T-helper 2 cell treated with Interferon-gamma antibody and Interleukin-4, amounts not matched to agents 5 μg/mL and 100 μg/mL, for 36 hours (primary cell): Measurements from ENCODE around the gene ITPR2.
"Not testable (repeated sequence)": the region's sequence is repeated elsewhere in the genome, so short reads cannot be mapped to it uniquely, and the experiment has no call there.

Experiments
- DNase-seq: peaks from one replicate; pipeline ENCODE4 v3.0.0; 2021; ENCODE audit warnings: low spot score
- H3K27ac Mint-ChIP-seq: one replicate; pipeline ENCODE4 v1.8.0; 2021; ENCODE audit warnings: mild to moderate bottlenecking, mixed read lengths
- H3K27me3 Mint-ChIP-seq: one replicate; pipeline ENCODE4 v1.8.0; 2021; ENCODE audit warnings: low read depth, mixed read lengths
- H3K36me3 Mint-ChIP-seq: one replicate; pipeline ENCODE4 v1.8.0; 2021; ENCODE audit warnings: low read depth, mixed read lengths
- H3K4me1 Mint-ChIP-seq: one replicate; pipeline ENCODE4 v1.8.0; 2021; ENCODE audit warnings: low read depth, mixed read lengths
- H3K4me3 Mint-ChIP-seq: one replicate; pipeline ENCODE4 v1.8.0; 2022; ENCODE audit warnings: mild to moderate bottlenecking, moderate library complexity, mixed read lengths
- H3K9me3 Mint-ChIP-seq: one replicate; pipeline ENCODE4 v1.8.0; 2021; ENCODE audit warnings: mixed read lengths

The ITPR2 gene

DNA sequence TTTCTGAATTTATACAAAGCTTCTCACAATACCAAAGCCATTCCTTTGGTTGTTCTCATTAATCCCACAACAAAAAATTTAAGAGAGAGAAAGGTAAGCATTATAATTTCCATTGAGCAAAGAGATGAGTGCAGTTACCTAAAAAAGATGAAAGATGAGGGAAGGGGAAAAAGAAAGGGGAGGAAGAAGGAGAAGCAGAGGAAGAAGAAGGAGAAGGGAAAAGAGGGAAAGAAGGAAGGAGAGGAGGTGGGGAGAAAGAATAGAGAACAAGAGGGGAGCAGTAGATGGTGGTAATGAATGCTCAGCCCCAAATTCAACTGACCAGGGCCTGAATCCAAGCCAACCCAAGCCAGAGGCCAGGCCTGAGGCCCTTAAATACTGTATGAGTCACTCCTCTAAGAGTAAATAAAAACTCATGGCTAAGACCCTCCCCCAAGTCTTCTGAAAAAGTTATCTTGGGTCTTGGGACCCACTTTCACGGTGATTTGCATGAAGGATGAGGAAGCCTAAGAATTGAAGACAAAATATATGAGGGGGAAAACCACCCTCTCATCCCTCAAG is 144.6 kb downstream of the ITPR2 start:
- no peak overlapping the region for H3K4me3 Mint-ChIP-seq
- no peak overlapping the region for H3K27ac Mint-ChIP-seq
- no peaks in the 10 kb centered on the region for H3K27me3 Mint-ChIP-seq
- no peaks in the 10 kb centered on the region for H3K9me3 Mint-ChIP-seq
- DNase-seq: no peak
- H3K4me1 Mint-ChIP-seq: no peaks in the 10 kb centered on the region
- H3K36me3 Mint-ChIP-seq: peaks cover 9% of the 10 kb centered on the region

DNA sequence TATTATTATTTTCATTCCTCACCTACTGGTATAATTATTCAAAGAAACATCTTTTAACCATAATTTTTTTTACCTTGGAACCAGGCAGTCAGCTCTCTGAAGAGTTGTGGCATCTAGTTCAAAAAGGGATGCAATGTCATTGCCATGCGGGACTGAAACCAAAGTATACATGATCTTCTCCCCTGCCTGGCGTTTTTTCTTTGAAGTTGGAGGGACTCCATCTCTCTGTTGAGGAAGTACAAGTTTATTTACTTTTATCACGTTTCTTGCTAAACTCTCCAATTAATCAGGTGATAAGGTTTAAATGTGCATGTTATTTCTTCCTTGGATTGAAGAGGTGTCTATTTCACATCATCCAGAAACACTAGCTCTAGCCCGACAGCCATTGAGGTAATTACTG is 146.6 kb downstream of the ITPR2 start:
- no peak overlapping the region for H3K27ac Mint-ChIP-seq
- DNase-seq: no peak
- peaks cover 12% of the 10 kb centered on the region for H3K36me3 Mint-ChIP-seq
- no peaks in the 10 kb centered on the region for H3K4me1 Mint-ChIP-seq
- H3K9me3 Mint-ChIP-seq: no peaks in the 10 kb centered on the region
- H3K4me3 Mint-ChIP-seq: no peak overlapping the region
- no peaks in the 10 kb centered on the region for H3K27me3 Mint-ChIP-seq

DNA sequence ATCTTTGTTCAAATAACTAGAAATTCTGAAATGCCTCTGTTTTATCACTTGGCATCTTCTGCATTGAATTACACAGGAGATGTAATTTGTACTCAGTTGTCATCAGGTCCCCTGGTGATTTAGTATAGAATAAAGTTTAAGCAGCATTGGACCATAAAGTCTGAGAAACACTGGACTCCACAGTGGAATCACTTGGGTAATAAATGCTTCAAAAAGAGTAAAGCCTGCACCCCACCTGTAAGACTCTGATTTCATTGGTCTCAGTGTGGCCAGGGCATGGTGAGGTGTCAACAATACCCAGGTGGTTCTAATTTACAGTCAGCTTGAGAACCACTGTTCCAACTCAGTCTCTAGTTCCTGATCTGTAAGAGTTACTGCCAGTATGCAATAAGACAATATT is 148.9 kb downstream of the ITPR2 start:
- DNase-seq: no peak
- peaks cover 16% of the 10 kb centered on the region for H3K36me3 Mint-ChIP-seq
- no peak overlapping the region for H3K27ac Mint-ChIP-seq
- H3K9me3 Mint-ChIP-seq: no peaks in the 10 kb centered on the region
- no peaks in the 10 kb centered on the region for H3K27me3 Mint-ChIP-seq
- H3K4me3 Mint-ChIP-seq: no peak overlapping the region
- H3K4me1 Mint-ChIP-seq: no peaks in the 10 kb centered on the region

DNA sequence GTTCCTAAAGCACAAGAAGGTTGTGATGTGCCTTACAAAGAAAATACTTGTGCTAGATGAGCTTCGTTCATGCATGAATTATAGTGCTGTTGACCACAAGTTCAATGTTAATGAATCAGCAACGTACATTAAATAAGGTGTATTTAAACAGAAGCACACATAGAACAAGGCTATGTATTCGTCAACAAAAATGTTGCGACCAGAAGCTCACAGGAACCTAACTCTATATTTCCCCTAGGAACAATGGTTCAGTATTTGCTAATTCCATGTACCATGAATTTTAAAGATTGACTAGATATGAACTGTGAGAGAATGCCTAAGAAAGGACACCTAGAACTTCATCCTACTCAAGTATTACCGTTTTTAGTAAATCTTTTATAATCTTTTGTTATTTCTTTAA is 149.6 kb downstream of the ITPR2 start:
- peaks cover 16% of the 10 kb centered on the region for H3K36me3 Mint-ChIP-seq
- DNase-seq: no peak

DNA sequence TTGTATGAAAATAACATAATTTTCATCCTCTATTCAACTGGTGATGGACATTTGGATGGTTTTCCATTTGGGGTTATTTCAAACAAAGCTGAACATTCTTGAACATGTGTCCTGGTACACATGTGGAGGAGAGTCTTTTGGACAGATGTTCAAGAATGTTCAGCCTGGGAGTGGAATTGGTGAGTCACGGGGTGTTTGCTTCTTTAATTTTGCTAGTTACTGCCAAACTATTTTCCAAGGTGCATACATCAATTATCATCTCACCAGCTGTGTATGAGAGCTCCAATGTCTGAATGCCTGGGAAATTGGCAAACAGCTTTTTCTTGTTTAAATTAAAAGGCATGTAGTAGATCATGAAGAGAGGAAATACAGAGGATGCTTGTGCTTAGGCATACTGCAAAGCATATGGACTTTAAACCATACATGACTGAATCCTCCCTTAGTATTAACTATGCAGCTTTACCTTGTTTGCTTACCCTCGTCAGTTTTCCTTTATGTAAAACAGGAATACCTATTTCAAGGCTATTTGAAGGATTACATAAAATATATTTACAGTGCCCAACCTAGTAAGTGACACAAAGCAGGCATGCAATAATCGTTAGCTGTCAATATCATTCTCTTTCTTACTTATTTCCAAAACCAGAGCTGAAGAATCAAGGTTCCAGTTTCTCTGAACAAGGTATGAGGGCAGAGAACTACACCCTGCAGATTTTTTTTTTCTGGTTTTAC is 152.1 kb downstream of the ITPR2 start:
- H3K27ac Mint-ChIP-seq: no peak overlapping the region
- no peaks in the 10 kb centered on the region for H3K27me3 Mint-ChIP-seq
- no peaks in the 10 kb centered on the region for H3K4me1 Mint-ChIP-seq
- no peaks in the 10 kb centered on the region for H3K9me3 Mint-ChIP-seq
- no peak for DNase-seq
- peaks cover 17% of the 10 kb centered on the region for H3K36me3 Mint-ChIP-seq
- no peak overlapping the region for H3K4me3 Mint-ChIP-seq

More for the DNA sequence above, 149.6 kb downstream of the ITPR2 start:
- no peaks in the 10 kb centered on the region for H3K4me1 Mint-ChIP-seq
- no peak overlapping the region for H3K4me3 Mint-ChIP-seq
- H3K27me3 Mint-ChIP-seq: no peaks in the 10 kb centered on the region
- H3K27ac Mint-ChIP-seq: no peak overlapping the region
- no peaks in the 10 kb centered on the region for H3K9me3 Mint-ChIP-seq

DNA sequence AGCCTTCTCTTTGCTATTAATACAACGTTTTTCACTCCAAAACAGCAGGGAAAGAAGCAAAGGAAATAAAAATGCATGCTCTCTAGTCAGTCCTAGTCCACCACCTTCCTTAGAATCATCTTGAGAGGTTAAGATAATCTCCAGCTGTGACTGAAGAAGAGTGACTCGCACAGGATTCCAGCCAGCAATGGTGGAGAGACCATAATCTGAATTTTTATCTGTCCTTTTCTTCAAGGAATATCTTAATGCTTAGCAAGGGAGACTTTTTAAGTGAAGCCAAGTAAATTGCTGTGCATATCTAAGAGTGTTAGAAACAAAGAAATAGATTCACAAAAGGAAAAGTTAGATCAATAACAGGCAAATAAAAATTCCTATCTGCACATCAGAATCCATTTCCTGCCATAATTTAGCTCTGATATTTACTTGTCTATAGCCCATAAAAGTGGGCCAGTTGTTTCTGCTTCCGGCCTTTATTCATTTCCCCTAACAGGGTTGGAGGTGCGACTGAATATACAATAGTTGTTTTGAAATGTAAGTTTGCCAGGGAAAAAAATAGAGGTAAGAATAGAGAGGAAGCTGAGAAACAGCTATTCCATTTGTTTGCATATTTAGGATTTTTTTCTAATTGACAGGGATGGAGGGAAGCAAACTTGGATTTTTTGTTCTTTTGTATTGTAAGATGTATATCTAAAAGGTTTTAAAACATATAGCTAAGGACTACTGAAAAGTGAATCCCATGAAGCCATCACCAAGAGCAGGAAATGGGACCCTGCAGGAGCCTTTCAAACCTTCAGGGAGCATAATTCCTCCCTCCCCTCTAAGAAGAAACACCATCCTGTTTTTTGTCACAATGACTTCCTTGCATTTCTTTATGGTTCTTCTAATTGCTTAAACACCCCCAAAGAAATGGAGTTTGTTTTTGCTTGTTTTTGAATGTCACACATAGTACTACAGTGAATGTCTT is 154.0 kb downstream of the ITPR2 start:
- Mint-ChIP-seq H3K4me3 (no peak overlapping the region), H3K36me3 (peaks cover 13% of the 10 kb centered on the region), H3K27ac (no peak overlapping the region), H3K27me3 (no peaks in the 10 kb centered on the region), H3K9me3 (no peaks in the 10 kb centered on the region), H3K4me1 (no peaks in the 10 kb centered on the region)
- DNase-seq: no peak

DNA sequence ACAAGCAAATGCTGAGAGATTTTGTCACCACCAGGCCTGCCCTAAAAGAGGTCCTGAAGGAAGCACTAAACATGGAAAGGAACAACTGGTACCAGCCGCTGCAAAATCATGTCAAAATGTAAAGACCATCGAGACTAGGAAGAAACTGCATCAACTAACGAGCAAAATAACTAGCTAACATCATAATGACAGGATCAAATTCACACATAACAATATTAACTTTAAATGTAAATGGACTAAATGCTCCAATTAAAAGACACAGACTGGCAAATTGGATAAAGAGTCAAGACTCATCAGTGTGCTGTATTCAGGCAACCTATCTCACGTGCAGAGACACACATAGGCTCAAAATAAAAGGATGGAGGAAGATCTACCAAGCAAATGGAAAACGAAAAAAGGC is 161.5 kb downstream of the ITPR2 start:
- H3K9me3 Mint-ChIP-seq, DNase-seq, H3K4me3 Mint-ChIP-seq, H3K36me3 Mint-ChIP-seq, H3K27ac Mint-ChIP-seq, H3K4me1 Mint-ChIP-seq, H3K27me3 Mint-ChIP-seq: not testable (repeated sequence)

DNA sequence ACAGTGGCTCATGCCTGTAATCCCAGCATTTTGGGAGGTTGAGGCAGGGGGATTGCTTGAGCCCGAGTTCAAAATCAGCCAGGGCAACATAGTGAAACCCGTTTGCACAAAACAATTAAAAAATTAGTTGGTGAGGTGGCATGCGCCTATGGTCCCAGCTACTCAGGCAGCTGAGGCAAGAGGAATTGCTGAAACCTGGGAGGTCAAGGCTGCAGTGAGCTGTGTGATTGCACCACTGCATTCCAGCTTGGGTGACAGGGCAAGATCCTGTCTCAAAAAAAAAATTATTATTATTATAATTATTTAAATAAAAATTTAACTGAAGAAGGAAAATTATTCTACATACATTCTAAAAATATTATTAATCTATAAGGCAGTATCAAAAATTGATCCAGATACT is 164.1 kb downstream of the ITPR2 start:
- Mint-ChIP-seq H3K4me3 (no peak overlapping the region), H3K27ac (no peak overlapping the region), H3K27me3 (no peaks in the 10 kb centered on the region), H3K4me1 (no peaks in the 10 kb centered on the region), H3K36me3 (peaks cover 2% of the 10 kb centered on the region), H3K9me3 (no peaks in the 10 kb centered on the region)
- no peak for DNase-seq

DNA sequence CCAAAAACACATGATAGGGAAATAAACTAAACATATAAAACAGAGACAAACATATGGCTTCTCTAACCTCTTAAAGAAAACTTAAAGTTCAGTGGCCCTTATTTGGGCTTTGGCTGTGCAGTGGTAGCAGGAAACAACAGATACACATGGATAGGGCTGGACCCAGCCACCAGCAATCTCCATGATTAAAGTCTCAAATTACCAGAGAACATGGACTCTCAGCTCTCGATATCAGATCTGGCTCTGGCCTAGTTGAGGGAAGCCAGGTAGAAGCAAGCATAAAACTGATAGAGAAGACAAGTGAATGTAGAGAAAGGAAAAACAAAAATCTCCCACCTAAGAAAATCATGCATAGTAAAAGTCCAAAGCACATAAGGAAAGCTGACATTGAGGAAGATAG is 164.8 kb downstream of the ITPR2 start:
- no peaks in the 10 kb centered on the region for H3K9me3 Mint-ChIP-seq
- no peaks in the 10 kb centered on the region for H3K4me1 Mint-ChIP-seq
- no peak overlapping the region for H3K4me3 Mint-ChIP-seq
- no peak overlapping the region for H3K27ac Mint-ChIP-seq
- no peak for DNase-seq
- H3K27me3 Mint-ChIP-seq: no peaks in the 10 kb centered on the region
- peaks cover 4% of the 10 kb centered on the region for H3K36me3 Mint-ChIP-seq

DNA sequence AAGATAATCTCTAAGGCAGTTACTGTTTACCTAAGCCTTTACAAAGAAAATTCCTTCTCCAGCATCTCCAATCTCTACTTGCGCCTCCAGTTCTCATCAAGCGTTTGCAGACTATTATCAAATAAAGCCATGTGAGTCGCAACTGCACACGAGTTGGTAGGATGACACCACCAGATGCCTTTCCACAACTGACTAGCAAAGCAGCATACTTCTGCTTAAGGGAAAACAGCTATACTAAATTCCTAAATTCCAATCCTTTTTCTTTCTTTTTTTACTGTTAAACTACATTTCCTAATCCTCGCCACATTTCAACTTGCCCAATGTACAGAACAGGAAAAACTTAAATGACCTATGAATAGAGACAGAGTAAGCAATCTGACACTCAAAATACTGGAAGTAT is 166.7 kb downstream of the ITPR2 start:
- Mint-ChIP-seq H3K36me3 (peaks cover 6% of the 10 kb centered on the region), H3K9me3 (no peaks in the 10 kb centered on the region)
- DNase-seq: no peak

DNA sequence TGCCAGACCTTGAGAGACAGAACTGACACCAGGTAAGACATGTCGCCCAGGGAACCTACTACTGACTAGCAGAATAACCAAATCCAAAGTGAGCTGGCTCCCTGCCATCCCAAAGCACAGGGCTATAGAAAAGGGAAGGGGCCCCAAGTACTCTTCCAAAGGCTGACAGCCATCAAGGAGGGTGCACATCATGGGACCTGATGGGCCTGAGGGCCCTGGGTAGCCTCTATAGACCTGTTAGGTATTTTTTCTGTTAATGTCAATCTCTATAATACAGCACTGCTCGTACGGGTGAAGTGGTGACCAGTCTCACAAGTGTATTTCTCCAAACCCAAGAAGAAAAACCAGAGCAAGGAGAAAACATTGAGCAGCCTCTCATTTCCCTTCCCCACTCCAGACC is 171.6 kb downstream of the ITPR2 start:
- H3K4me1 Mint-ChIP-seq: no peaks in the 10 kb centered on the region
- H3K36me3 Mint-ChIP-seq: peaks cover 20% of the 10 kb centered on the region
- no peak for DNase-seq
- no peaks in the 10 kb centered on the region for H3K27me3 Mint-ChIP-seq
- no peak overlapping the region for H3K4me3 Mint-ChIP-seq
- H3K27ac Mint-ChIP-seq: no peak overlapping the region
- H3K9me3 Mint-ChIP-seq: no peaks in the 10 kb centered on the region

More for the DNA sequence above, 166.7 kb downstream of the ITPR2 start:
- H3K4me1 Mint-ChIP-seq: no peaks in the 10 kb centered on the region
- H3K27ac Mint-ChIP-seq: no peak overlapping the region
- no peaks in the 10 kb centered on the region for H3K27me3 Mint-ChIP-seq
- no peak overlapping the region for H3K4me3 Mint-ChIP-seq

DNA sequence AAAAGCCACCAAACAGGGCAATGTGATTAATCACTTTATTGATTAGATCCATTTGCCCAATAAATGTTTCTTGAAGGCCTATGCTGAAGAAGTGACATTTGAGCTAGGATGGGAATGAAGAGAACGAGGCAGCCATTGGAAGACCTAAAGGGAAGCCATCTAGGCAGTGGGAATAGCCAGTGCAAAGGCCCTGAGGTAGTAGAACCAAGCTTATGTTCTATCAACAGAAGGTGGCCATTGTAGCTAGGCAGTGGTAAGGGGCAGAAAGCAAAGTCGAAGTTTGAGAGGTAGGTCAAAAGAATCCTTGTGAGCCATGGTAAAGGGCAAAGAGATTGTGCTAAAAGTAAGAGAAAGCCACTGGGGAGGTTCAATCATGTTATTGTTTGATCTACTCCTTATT is 173.1 kb downstream of the ITPR2 start:
- Mint-ChIP-seq H3K4me3 (no peak overlapping the region), H3K9me3 (no peaks in the 10 kb centered on the region), H3K27me3 (no peaks in the 10 kb centered on the region), H3K36me3 (peaks cover 26% of the 10 kb centered on the region), H3K4me1 (no peaks in the 10 kb centered on the region), H3K27ac (no peak overlapping the region)
- no peak for DNase-seq

DNA sequence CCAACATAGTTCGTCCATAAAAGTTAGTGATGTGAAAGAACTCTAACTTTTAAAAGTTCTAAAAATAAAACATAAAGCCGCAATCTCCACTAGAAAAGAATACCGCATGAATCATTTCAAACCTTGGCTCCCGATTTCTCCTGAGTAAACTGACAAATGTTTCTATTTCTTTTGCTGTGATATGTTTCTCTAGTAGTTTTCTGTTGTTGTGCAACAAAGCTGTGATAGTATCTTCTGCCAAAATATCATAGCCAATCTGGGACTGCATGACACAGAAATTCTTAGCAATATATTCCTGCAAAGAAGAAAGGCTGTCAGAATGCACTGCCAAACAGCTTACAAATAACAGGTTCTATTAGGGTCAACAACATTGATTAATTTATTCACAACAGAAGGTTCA is 174.0 kb downstream of the ITPR2 start:
- H3K4me1 Mint-ChIP-seq: no peaks in the 10 kb centered on the region
- no peaks in the 10 kb centered on the region for H3K9me3 Mint-ChIP-seq
- H3K27ac Mint-ChIP-seq: no peak overlapping the region
- no peak overlapping the region for H3K4me3 Mint-ChIP-seq
- no peaks in the 10 kb centered on the region for H3K27me3 Mint-ChIP-seq
- no peak for DNase-seq
- peaks cover 31% of the 10 kb centered on the region for H3K36me3 Mint-ChIP-seq

DNA sequence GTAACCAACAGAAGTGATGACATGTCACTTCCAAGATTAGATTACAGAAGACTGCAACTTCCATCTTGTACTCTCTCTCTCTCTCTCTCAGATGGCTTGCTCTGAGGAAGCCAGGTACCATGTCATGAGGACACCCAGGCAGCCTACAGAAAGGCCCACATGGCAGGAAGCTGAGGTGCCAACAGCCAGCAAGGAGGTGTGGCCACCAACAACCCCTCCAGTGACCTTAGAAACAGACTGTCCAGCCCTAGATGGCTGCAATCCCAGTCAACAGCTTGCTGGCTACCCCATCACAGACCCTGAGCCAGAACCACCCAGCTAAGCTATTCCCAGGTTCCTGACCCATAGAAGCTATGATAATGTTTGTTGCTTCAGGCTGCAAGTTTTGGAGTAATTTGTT is 178.4 kb downstream of the ITPR2 start:
- DNase-seq: no peak
- Mint-ChIP-seq H3K4me1 (no peaks in the 10 kb centered on the region), H3K36me3 (peaks cover 45% of the 10 kb centered on the region), H3K9me3 (peaks cover 6% of the 10 kb centered on the region), H3K27me3 (no peaks in the 10 kb centered on the region), H3K27ac (no peak overlapping the region), H3K4me3 (no peak overlapping the region)
